ENCODE data around the gene BTBD16. TPM values are rescaled to one million over a fixed set of nuclear protein-coding genes. Genes with fewer than 3 reads are reported as not detected.

The BTBD16 gene
- total RNA-seq, 1 experiment from 2014 or later: not detected

DNA sequence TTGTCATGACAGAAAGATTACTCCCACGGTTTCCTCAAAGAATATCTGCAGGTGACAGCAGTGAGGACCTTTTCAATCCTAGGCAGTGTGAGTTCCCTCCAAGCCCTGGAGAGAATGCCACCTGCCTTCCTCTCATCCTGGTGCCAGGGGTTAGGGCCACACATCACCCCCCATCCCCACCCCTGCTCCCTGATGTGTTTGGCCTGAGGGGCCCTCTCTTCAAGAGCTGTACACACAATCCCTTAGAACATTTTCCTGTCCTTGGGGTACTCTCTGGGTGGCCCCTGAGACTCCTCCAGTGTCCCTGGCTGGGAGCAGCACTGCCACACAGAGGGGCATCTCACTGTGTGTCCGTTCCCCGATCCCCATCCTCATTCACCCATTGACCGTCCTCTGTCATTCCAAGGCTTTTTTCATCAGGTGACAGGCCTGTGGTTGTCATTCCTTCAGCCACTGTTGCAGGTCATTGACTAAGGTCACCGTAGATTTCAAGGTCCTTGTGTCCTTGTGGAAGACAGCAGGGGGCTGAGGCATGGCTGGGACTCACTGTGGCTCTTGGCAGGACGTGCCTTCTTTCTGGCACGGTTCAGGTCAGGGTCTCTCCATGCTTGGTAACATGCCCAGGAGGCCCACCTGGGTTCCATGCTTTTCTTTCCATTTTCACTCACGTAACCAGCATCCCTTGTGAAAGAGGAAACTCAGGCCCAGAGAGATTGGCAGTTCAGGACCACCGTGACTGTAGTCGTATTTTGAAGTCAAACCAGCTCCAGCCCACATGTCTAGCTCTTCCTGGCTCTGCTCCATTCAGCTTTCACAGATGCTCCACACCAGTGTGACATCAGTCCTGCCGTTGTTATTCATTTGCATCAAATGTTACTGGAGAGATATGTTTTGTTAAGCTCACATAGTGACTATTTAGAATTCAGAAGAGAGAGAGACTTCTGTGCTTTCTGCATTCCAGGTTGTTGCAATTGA is 26.8 kb upstream of the BTBD16 start:
- no peak overlapping the region for H4K91ac ChIP-seq (ENCODE audit: insufficient read length, low read depth, low read length)
- no peak overlapping the region for H3K23ac ChIP-seq (ENCODE audit: insufficient read length, low read depth, low read length)
- no peak for DNase-seq
- no peak overlapping the region for H3T11ph ChIP-seq (ENCODE audit: low read length)
- H3K27me3 Mint-ChIP-seq (ENCODE audit: low read depth): no peaks in the 10 kb centered on the region
- no peak overlapping the region for H4K8ac ChIP-seq (replicated peaks; ENCODE audit: insufficient read length, low read depth, low read length)
- no peaks in the 10 kb centered on the region for H3K79me2 ChIP-seq (ENCODE audit: insufficient read depth, low read length)
- no peak overlapping the region for H2BK12ac ChIP-seq (ENCODE audit: insufficient read length, low read depth, low read length)
- H3K36me3 Mint-ChIP-seq (ENCODE audit: insufficient read depth in 1 of 3, low read depth in 3 of 3): peaks cover 34 to 70% (median 44%) of the 10 kb centered on the region in 3 experiments
- no peaks in the 10 kb centered on the region for H3K4me1 ChIP-seq (ENCODE audit: insufficient read depth, low read length)
- H2BK20ac ChIP-seq (ENCODE audit: low read depth, low read length, poor library complexity, severe bottlenecking): no peak overlapping the region
- H3K4ac ChIP-seq (ENCODE audit: low read depth, low read length): no peak overlapping the region
- no peaks in the 10 kb centered on the region for H3K27me3 ChIP-seq (ENCODE audit: insufficient read depth, low read length)
- H3K9me3 Mint-ChIP-seq: no peaks in the 10 kb centered on the region
- H3K27ac ChIP-seq (ENCODE audit: insufficient read length, low read depth, low read length): no peak overlapping the region
- H3K4me2 ChIP-seq (ENCODE audit: insufficient read depth, insufficient read length, low read length): no peak overlapping the region
- no peak overlapping the region for H3K56ac ChIP-seq (ENCODE audit: insufficient read length, low read depth, low read length)
- H3K14ac ChIP-seq (ENCODE audit: insufficient read depth, low read length): no peak overlapping the region
- no peak overlapping the region for H4K5ac ChIP-seq (ENCODE audit: insufficient read length, low read depth, low read length)
- no peak overlapping the region for H3K9ac ChIP-seq (ENCODE audit: extremely low read depth, insufficient read length, low read length)
- H2BK15ac ChIP-seq (ENCODE audit: low read depth, low read length): no peak overlapping the region
- H3K4me3 Mint-ChIP-seq: no peak overlapping the region
- H3K4me1 Mint-ChIP-seq: peaks cover 13 to 17% of the 10 kb centered on the region in 2 experiments
- H3K23me2 ChIP-seq (ENCODE audit: insufficient read length, low read depth, low read length, poor library complexity, severe bottlenecking): no peaks in the 10 kb centered on the region
- H3K18ac ChIP-seq (ENCODE audit: insufficient read length, low read depth, low read length): no peak overlapping the region
- no peaks in the 10 kb centered on the region for H3K9me3 ChIP-seq (ENCODE audit: control insufficient read depth, low read depth, low read length)
- peak overlapping the region in 2 of 3 experiments; percentile 22 to 36; a peak in 1 of 7 replicates for H3K27ac Mint-ChIP-seq
- H2BK5ac ChIP-seq (ENCODE audit: insufficient read length, low read length): no peak overlapping the region
- no peaks in the 10 kb centered on the region for H4K20me1 ChIP-seq (ENCODE audit: control insufficient read depth, insufficient read depth, insufficient read length)
- H2AK5ac ChIP-seq (ENCODE audit: insufficient read length, low read length): no peak overlapping the region
- no CpG with 5 or more reads among the region's 11 CpGs for WGBS (ENCODE audit: extremely low coverage, insufficient read length, low lambda C conversion rate)
- H2BK120ac ChIP-seq (ENCODE audit: low read depth, low read length, poor library complexity, severe bottlenecking): no peak overlapping the region
- TF ChIP-seq, protein P1, sequence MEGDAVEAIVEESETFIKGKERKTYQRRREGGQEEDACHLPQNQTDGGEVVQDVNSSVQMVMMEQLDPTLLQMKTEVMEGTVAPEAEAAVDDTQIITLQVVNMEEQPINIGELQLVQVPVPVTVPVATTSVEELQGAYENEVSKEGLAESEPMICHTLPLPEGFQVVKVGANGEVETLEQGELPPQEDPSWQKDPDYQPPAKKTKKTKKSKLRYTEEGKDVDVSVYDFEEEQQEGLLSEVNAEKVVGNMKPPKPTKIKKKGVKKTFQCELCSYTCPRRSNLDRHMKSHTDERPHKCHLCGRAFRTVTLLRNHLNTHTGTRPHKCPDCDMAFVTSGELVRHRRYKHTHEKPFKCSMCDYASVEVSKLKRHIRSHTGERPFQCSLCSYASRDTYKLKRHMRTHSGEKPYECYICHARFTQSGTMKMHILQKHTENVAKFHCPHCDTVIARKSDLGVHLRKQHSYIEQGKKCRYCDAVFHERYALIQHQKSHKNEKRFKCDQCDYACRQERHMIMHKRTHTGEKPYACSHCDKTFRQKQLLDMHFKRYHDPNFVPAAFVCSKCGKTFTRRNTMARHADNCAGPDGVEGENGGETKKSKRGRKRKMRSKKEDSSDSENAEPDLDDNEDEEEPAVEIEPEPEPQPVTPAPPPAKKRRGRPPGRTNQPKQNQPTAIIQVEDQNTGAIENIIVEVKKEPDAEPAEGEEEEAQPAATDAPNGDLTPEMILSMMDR (conservative IDR thresholded peaks at IDR 0.05): no peak
- H2AFZ ChIP-seq (ENCODE audit: low read length): no peak overlapping the region
- H3K79me1 ChIP-seq (ENCODE audit: insufficient read depth, low read depth, low read length, poor library complexity, severe bottlenecking): no peaks in the 10 kb centered on the region
